Upper lobe of right lung (tissue), 1 donor: ENCODE measurements around the gene CLDN10. TPM values are rescaled to one million over a fixed set of nuclear protein-coding genes. Genes with fewer than 3 reads are reported as not detected.
A peak's percentile ranks its signal among the peaks of the same experiment; 100 is the strongest.
"Not testable (repeated sequence)": the region's sequence is repeated elsewhere in the genome, so short reads cannot be mapped to it uniquely, and the experiment has no call there.

ENCODE experiments used
- ATAC-seq: fragments of 200-7000 bp; cut with Tn5 transposase; one replicate; pipeline ENCODE4 v1.9.1; 2020; ENCODE audit warnings: mild to moderate bottlenecking, moderate library complexity
- DNase-seq: peaks from one replicate; pipeline ENCODE4 v3.0.0-alpha.2; 2020
- H3K27ac ChIP-seq: fragments of 200-600 bp; one replicate; pipeline ENCODE4 v1.8.0; 2022
- H3K27me3 ChIP-seq: fragments of 200-600 bp; one replicate; pipeline ENCODE4 v1.8.0; 2022; ENCODE audit warnings: mild to moderate bottlenecking
- H3K36me3 ChIP-seq: fragments of 200-600 bp; one replicate; pipeline ENCODE4 v1.8.0; 2022
- H3K4me1 ChIP-seq: fragments of 200-600 bp; one replicate; pipeline ENCODE4 v1.8.0; 2022
- H3K4me3 ChIP-seq: fragments of 200-600 bp; one replicate; pipeline ENCODE4 v1.8.0; 2022; ENCODE audit warnings: mild to moderate bottlenecking
- H3K9me3 ChIP-seq: fragments of 200-600 bp; one replicate; pipeline ENCODE4 v1.8.0; 2022
- CTCF ChIP-seq: fragments of 200-600 bp; IDR thresholded peaks from one replicate; pipeline ENCODE4 v1.8.0; 2022; ENCODE audit warnings: antibody characterized with exemption
- intact Hi-C: fragments of 100-400 bp; cut with DNase I; formaldehyde crosslinking; loops from one replicate; pipeline ENCODE4 v1.11.0; 2022
- total RNA-seq: library from RNA; stranded (reverse); fragmentation: NEBNext Ultra II Directional; extraction: Animal tissue kit (Norgen Biotek cat#: 25700); gene quantifications from one replicate; pipeline ENCODE4 v1.2.1, GENCODE V29; 2021
- donor health status: DM: no; HTN: yes; CAD: no; lungs with severe emphysema.

CLDN10 gene
- total RNA-seq, 1 donor from 2014 or later, result 2.2 TPM

- intact Hi-C loops, result no loop called here
- DNase-seq (no peak), ATAC-seq (peak; percentile 35)
- no peak for TF ChIP-seq CTCF
- Histone ChIP-seq H3K36me3 (no peaks in the 10 kb centered on the region), H3K27ac (no peak overlapping the region), H3K9me3 (no peaks in the 10 kb centered on the region), H3K4me1 (no peaks in the 10 kb centered on the region), H3K4me3 (no peak overlapping the region), H3K27me3 (no peaks in the 10 kb centered on the region)
Measured at GRCh38 chr13:95564733-95565291, 12.3 kb downstream of the CLDN10 start.

GRCh38 chr13:95565758-95566157, 13.2 kb downstream of the CLDN10 start:
- DNase-seq, ATAC-seq, intact Hi-C loops: not testable (repeated sequence)

GRCh38 chr13:95568131-95568530, 15.6 kb downstream of the CLDN10 start:
- Histone ChIP-seq H3K36me3 (no peaks in the 10 kb centered on the region), H3K27ac (no peak overlapping the region), H3K4me1 (no peaks in the 10 kb centered on the region), H3K27me3 (no peaks in the 10 kb centered on the region), H3K4me3 (no peak overlapping the region), H3K9me3 (no peaks in the 10 kb centered on the region)
- no peak for ATAC-seq
- no peak for TF ChIP-seq CTCF
- DNase-seq, result no peak
- intact Hi-C loops, result no loop called here

More at GRCh38 chr13:95565758-95566157, 13.2 kb downstream of the CLDN10 start:
- H3K27me3 ChIP-seq, H3K36me3 ChIP-seq, H3K4me3 ChIP-seq, H3K9me3 ChIP-seq, H3K4me1 ChIP-seq, H3K27ac ChIP-seq: not testable (repeated sequence)

- TF ChIP-seq CTCF, result no peak
- H3K27ac ChIP-seq, result no peak overlapping the region
- no peaks in the 10 kb centered on the region for H3K9me3 ChIP-seq
- H3K4me3 ChIP-seq, result no peak overlapping the region
- H3K36me3 ChIP-seq, result no peaks in the 10 kb centered on the region
- ATAC-seq, result no peak
- no peaks in the 10 kb centered on the region for H3K27me3 ChIP-seq
- H3K4me1 ChIP-seq, result no peaks in the 10 kb centered on the region
- no peak for DNase-seq
- intact Hi-C loops, result no loop called here
Measured at GRCh38 chr13:95570016-95570415, 17.5 kb downstream of the CLDN10 start.

GRCh38 chr13:95571941-95572340, 19.4 kb downstream of the CLDN10 start:
- intact Hi-C loops, result no loop called here
- Histone ChIP-seq H3K36me3 (no peaks in the 10 kb centered on the region), H3K9me3 (no peaks in the 10 kb centered on the region), H3K4me3 (no peak overlapping the region), H3K4me1 (no peaks in the 10 kb centered on the region), H3K27me3 (no peaks in the 10 kb centered on the region), H3K27ac (no peak overlapping the region)
- TF ChIP-seq CTCF, result no peak
- ATAC-seq (no peak), DNase-seq (no peak)

GRCh38 chr13:95573221-95573620, 20.7 kb downstream of the CLDN10 start:
- TF ChIP-seq CTCF, result no peak
- Histone ChIP-seq H3K4me3 (no peak overlapping the region), H3K27me3 (no peaks in the 10 kb centered on the region), H3K9me3 (no peaks in the 10 kb centered on the region), H3K36me3 (no peaks in the 10 kb centered on the region), H3K27ac (no peak overlapping the region), H3K4me1 (no peaks in the 10 kb centered on the region)
- intact Hi-C loops, result no loop called here
- no peak for DNase-seq
- no peak for ATAC-seq
